NT2/D1 (cell line): ENCODE results near the gene CD248.

ENCODE experiments used
- DNase-seq: peaks from one replicate; pipeline ENCODE4 v3.0.0-alpha.2; 2011; ENCODE audit warnings: low read depth, low spot score
- H3K27me3 ChIP-seq: 2 replicates; pipeline ENCODE4 v1.6.0; 2011; ENCODE audit warnings: mild to moderate bottlenecking; ENCODE audit not compliant: insufficient read length, insufficient read depth
- H3K36me3 ChIP-seq: 2 replicates; pipeline ENCODE4 v1.6.1; 2011; ENCODE audit warnings: mild to moderate bottlenecking, low read length, mixed read lengths; ENCODE audit not compliant: insufficient read depth, insufficient read length
- H3K4me1 ChIP-seq: 2 replicates; pipeline ENCODE4 v1.5.1; 2011; ENCODE audit not compliant: insufficient read depth, insufficient read length
- H3K4me3 ChIP-seq: 2 replicates; pipeline ENCODE4 v1.5.1; 2011; ENCODE audit warnings: low read depth; ENCODE audit not compliant: insufficient read length
- H3K9ac ChIP-seq: 2 replicates; pipeline ENCODE4 v1.6.0; 2011; ENCODE audit warnings: low read depth; ENCODE audit not compliant: insufficient read length
- H3K9me3 ChIP-seq: 2 replicates; pipeline ENCODE4 v1.5.1; 2011; ENCODE audit warnings: mild to moderate bottlenecking, low read length; ENCODE audit not compliant: insufficient read depth
- SUZ12 ChIP-seq: IDR thresholded peaks from 2 replicates; pipeline ENCODE4 v1.6.1; 2011; ENCODE audit not compliant: insufficient read length, insufficient read depth; ENCODE audit errors: extremely low read depth
- YY1 ChIP-seq: IDR thresholded peaks from 2 replicates; pipeline ENCODE4 v1.6.1; 2011; ENCODE audit not compliant: insufficient read length, insufficient read depth
- ZNF274 ChIP-seq: IDR thresholded peaks from 2 replicates; pipeline ENCODE4 v1.6.1; 2011; ENCODE audit warnings: mild to moderate bottlenecking, low read depth, low read length

CD248 gene, protein sequence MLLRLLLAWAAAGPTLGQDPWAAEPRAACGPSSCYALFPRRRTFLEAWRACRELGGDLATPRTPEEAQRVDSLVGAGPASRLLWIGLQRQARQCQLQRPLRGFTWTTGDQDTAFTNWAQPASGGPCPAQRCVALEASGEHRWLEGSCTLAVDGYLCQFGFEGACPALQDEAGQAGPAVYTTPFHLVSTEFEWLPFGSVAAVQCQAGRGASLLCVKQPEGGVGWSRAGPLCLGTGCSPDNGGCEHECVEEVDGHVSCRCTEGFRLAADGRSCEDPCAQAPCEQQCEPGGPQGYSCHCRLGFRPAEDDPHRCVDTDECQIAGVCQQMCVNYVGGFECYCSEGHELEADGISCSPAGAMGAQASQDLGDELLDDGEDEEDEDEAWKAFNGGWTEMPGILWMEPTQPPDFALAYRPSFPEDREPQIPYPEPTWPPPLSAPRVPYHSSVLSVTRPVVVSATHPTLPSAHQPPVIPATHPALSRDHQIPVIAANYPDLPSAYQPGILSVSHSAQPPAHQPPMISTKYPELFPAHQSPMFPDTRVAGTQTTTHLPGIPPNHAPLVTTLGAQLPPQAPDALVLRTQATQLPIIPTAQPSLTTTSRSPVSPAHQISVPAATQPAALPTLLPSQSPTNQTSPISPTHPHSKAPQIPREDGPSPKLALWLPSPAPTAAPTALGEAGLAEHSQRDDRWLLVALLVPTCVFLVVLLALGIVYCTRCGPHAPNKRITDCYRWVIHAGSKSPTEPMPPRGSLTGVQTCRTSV

DNA sequence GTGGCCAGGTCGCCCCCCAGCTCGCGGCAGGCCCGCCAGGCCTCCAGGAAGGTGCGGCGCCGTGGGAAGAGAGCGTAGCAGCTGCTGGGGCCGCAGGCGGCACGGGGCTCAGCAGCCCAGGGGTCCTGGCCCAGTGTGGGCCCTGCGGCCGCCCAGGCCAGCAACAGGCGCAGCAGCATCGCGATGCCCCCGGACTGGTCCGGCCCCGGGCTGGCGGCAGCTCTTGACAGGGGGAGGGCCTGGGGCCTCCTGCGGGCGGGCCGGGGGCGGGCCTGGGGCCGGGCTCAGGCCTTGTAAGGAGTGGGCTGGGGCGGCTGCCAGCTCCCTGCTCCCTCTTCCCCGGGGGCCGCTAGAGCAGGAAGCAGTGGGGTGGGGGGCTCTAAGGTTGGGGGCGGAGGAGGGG is at the start of gene CD248:
CD248 (minus strand) TSS at position 196 of the 403 bp plus-strand sequence; CDS start at position 179, 17 bp downstream.
- TF ChIP-seq SUZ12 (no peak), ZNF274 (no peak), YY1 (no peak)
- DNase-seq = no peak
- Histone ChIP-seq H3K27me3 (peaks cover 19% of the 10 kb centered on the region), H3K9me3 (peaks cover 11% of the 10 kb centered on the region; the same call in 1 of the 2 replicates), H3K4me1 (peaks cover 41% of the 10 kb centered on the region), H3K36me3 (peaks cover 3% of the 10 kb centered on the region), H3K4me3 (peak within 1 kb of the TSS; percentile 8), H3K9ac (peak within 1 kb of the TSS; percentile 56)

DNA sequence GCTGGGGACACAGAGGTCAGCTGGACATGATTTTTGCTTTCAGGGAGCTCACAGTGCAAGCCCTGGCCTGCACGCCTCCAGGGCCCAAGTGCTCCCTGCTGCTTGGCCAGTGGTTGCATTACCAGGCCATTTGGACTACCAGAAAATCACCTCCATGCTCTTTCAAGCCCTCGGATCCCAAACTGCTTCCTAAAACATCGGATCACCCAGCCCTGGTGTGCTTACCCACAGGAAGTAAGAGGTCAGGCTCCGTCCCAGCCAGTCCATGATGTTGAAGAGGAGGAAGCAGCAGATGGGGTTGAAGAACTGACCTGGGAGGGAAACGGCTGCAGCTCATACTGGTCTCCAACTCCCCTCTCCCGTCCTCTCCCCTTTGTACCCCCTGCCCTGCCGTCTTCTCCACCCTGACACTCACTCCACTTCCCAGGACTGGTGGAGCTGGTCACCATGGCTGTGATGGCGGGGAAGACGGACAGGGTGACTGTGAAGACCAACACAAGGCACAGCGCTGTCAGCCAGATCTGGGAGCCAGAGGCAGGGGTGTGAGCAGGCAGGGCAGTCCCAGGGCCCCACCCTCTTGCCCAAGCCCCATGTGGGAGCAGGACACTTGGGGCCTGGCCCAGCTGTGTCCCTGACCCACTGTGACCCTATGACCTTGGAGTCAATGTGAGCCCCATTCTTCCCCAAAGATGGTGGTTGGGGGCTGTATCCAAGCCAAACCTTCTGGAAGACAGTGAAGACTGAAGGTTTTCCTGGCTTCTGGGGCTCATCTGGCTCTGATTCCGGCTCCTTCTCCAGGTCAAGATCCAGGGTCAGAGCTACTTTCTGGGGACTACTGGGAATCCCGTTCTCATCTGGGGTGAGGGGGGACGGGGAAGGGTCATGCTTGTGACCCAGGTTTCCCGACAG is 49.1 kb upstream of the CD248 start:
- Histone ChIP-seq H3K4me1 (peaks cover 25% of the 10 kb centered on the region), H3K4me3 (no peak overlapping the region), H3K9ac (no peak overlapping the region), H3K9me3 (no peaks in the 10 kb centered on the region), H3K36me3 (peaks cover 80% of the 10 kb centered on the region), H3K27me3 (no peaks in the 10 kb centered on the region)
- TF ChIP-seq SUZ12 (no peak), YY1 (no peak), ZNF274 (no peak)
- DNase-seq = no peak

DNA sequence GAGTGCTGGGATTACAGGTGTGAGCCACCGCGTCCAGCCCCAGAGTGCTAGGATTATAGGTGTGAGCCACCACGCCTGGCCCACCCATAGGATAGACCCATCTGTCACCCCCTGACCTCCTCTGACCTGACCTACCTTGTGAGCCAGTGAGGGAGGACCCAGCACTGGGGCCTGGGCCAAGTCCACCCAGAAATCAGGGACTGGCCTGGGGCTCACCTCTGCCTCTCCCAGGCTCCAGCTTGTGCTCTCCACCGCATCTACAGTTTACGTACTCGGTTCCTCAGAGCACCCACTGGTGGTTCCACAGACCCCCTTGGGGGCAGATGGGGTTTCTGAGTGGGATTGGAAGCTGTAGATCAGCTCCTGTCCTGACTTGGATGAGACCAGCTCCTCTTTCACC is 48.3 kb upstream of the CD248 start:
- peaks cover 25% of the 10 kb centered on the region for H3K4me1 ChIP-seq
- no peaks in the 10 kb centered on the region for H3K27me3 ChIP-seq
- no peak for DNase-seq
- H3K36me3 ChIP-seq = peaks cover 80% of the 10 kb centered on the region
- no peak for TF ChIP-seq SUZ12
- TF ChIP-seq YY1 = no peak
- no peak for TF ChIP-seq ZNF274
- no peak overlapping the region for H3K4me3 ChIP-seq
- no peaks in the 10 kb centered on the region for H3K9me3 ChIP-seq
- no peak overlapping the region for H3K9ac ChIP-seq

DNA sequence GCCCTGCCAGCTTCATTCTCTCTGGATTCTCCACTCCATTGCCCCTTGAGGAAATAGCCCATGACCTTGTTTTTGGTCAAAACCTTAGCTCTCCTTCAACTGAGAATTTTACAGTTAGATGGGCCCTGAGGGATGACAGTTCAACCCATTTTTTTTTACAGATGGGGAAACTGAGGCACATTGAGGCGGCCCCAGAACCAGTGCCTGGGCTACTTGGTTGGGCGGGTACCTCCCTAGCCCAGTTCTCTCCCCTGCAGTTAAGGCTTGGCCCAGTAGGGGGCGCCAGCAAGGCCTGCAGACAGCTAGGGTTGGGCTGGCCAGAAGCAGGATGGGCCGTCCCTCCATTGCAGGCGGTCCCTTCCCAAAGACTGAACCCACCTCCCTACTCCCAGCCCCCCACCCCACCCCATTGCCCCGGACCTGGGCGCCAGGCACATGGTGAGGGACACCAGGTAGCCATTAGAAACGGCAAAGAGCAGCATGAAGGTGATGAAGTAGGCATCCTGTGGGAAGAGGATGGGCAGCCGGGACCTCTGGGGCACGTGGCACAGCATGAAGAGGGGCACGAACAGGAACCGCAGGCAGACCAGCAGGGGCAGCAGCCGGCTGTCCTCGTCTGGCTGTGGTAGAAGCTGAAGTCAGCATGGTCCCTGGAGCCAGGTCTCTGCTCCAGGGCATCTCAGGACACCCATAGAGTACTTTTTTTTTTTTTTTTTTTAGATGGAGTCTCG is 47.1 kb upstream of the CD248 start:
- peaks cover 71% of the 10 kb centered on the region for H3K36me3 ChIP-seq
- no peak for TF ChIP-seq ZNF274
- TF ChIP-seq YY1 = no peak
- no peak for TF ChIP-seq SUZ12
- no peak overlapping the region for H3K4me3 ChIP-seq
- H3K27me3 ChIP-seq = no peaks in the 10 kb centered on the region
- peaks cover 19% of the 10 kb centered on the region for H3K4me1 ChIP-seq
- no peaks in the 10 kb centered on the region for H3K9me3 ChIP-seq
- H3K9ac ChIP-seq = no peak overlapping the region
- DNase-seq = peak; percentile 71

DNA sequence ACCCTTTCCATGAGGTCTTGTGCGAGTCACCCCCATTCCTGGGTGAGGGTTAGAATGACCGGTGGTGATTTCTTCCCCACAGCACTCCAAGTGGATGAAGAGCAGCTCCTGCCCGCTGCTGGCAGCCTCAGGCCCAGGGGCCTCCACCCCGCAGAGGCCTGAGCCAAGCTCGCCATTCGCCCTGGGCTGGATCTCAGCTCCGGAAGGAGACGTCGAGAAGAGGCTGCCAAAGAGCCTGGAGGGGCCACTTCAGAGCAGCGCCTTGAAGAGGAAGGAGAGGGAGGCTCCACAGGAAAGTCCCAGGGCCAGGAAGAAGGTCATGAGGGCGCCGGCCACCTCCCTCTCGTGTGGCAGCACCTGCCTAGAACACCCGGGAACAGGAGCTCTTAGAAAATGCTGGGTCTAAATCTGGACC is 46.4 kb upstream of the CD248 start:
- peaks cover 13% of the 10 kb centered on the region for H3K4me1 ChIP-seq
- H3K9me3 ChIP-seq = no peaks in the 10 kb centered on the region
- H3K9ac ChIP-seq = no peak overlapping the region
- H3K4me3 ChIP-seq = no peak overlapping the region
- H3K27me3 ChIP-seq = no peaks in the 10 kb centered on the region
- H3K36me3 ChIP-seq = peaks cover 64% of the 10 kb centered on the region
- DNase-seq = no peak
- TF ChIP-seq ZNF274 (no peak), SUZ12 (no peak), YY1 (no peak)

DNA sequence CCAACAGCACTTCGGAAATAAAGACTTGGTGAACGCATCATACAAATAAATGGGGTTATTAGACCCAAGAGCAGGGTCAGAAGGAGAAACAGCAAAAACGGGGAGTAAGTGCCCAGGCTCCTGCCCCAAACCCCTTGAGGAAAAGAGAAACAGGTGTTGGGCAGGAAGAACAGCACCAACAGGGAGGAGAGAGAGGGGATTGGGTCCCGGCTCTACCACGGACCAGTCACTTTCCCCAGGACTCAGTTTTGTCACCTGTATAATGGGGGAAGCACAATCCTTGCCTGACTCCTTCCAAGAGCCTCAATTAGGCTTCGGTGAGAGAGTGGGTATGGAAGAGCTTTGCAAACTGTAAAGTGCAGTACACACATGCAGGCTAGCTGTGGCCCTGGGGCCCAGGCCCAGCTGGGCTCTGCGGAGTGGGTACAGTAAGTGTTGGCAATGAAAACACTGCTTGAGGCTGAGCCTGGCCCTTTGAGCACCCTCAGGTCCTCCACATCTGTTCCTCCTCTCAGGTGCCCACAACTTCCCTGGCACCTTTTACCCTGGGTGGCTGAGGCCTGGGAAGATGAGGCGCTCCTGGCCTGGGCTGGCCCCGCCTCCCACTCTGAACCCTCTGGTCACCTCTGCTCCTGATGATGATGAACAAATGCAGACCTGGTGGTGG is 45.8 kb upstream of the CD248 start:
- no peak overlapping the region for H3K9ac ChIP-seq
- DNase-seq = no peak
- no peaks in the 10 kb centered on the region for H3K9me3 ChIP-seq
- TF ChIP-seq SUZ12 = no peak
- TF ChIP-seq ZNF274 = no peak
- TF ChIP-seq YY1 = no peak
- H3K27me3 ChIP-seq = no peaks in the 10 kb centered on the region
- peaks cover 10% of the 10 kb centered on the region for H3K4me1 ChIP-seq
- no peak overlapping the region for H3K4me3 ChIP-seq
- H3K36me3 ChIP-seq = peaks cover 58% of the 10 kb centered on the region
